Activated CD8-positive, alpha-beta T cell treated with anti-CD3 and anti-CD28 coated beads for 36 hours (primary cell): Measurements from ENCODE around the gene FEV. TPM values are rescaled to one million over a fixed set of nuclear protein-coding genes. Genes with fewer than 3 reads are reported as not detected.
A peak's percentile ranks its signal among the peaks of the same experiment; 100 is the strongest.
"Not testable (repeated sequence)": the region's sequence is repeated elsewhere in the genome, so short reads cannot be mapped to it uniquely, and the experiment has no call there.

ENCODE experiments used
- ATAC-seq: fragments of 200-7000 bp; cut with Tn5 transposase; one replicate; pipeline ENCODE4 v1.10.0; 2021; ENCODE audit warnings: mild to moderate bottlenecking, moderate library complexity
- CTCF ChIA-PET: fragments of 350-600 bp; sonication (Branson Sonifier 250); formaldehyde crosslinking; loops from one replicate; lab custom pipeline; 2021; ENCODE audit warnings: antibody characterized with exemption; lab: Charles Lee
- POLR2A ChIA-PET: fragments of 350-600 bp; sonication (Branson Sonifier 250); formaldehyde crosslinking; loops from one replicate; lab custom pipeline; 2021; ENCODE audit warnings: antibody characterized with exemption; lab: Charles Lee
- DNase-seq: peaks from one replicate; pipeline ENCODE4 v3.0.0-alpha.2; 2020
- H3K27ac Mint-ChIP-seq: one replicate; pipeline ENCODE4 v1.8.0; 2021; ENCODE audit warnings: mild to moderate bottlenecking, mixed read lengths
- H3K27me3 Mint-ChIP-seq: one replicate; pipeline ENCODE4 v1.8.0; 2021; ENCODE audit warnings: mixed read lengths
- H3K36me3 Mint-ChIP-seq: one replicate; pipeline ENCODE4 v1.8.0; 2021; ENCODE audit warnings: low read depth, mixed read lengths
- H3K4me1 Mint-ChIP-seq: one replicate; pipeline ENCODE4 v1.8.0; 2021; ENCODE audit warnings: low read depth, mixed read lengths
- H3K4me3 Mint-ChIP-seq: one replicate; pipeline ENCODE4 v1.8.0; 2021; ENCODE audit warnings: mild to moderate bottlenecking, moderate library complexity, mixed read lengths
- H3K9me3 Mint-ChIP-seq: one replicate; pipeline ENCODE4 v1.8.0; 2021; ENCODE audit warnings: mixed read lengths
- intact Hi-C: fragments of 100-400 bp; cut with micrococcal nuclease; formaldehyde crosslinking; loops from one replicate; pipeline ENCODE4 v1.10.0; 2022
- microRNA-seq: library from miRNA; unstranded; fragments of <30 nt; microRNA quantifications from one replicate; pipeline ENCODE4 v1.2.0, GENCODE V29; 2022; ENCODE audit warnings: borderline microRNAs expressed, borderline replicate concordance
- total RNA-seq, 2 experiments: library from RNA; stranded (reverse); gene quantifications; one replicate each; pipeline ENCODE4 v1.2.3, GENCODE V29; 2021
- TF ChIP-seq, protein P1 (sequence below): fragments of 200-600 bp; IDR thresholded peaks from one replicate; pipeline ENCODE4 v1.8.0; 2022; ENCODE audit warnings: antibody characterized with exemption, mild to moderate bottlenecking

Gene FEV
- total RNA-seq, 2 experiments from 2014 or later = not detected

DNA sequence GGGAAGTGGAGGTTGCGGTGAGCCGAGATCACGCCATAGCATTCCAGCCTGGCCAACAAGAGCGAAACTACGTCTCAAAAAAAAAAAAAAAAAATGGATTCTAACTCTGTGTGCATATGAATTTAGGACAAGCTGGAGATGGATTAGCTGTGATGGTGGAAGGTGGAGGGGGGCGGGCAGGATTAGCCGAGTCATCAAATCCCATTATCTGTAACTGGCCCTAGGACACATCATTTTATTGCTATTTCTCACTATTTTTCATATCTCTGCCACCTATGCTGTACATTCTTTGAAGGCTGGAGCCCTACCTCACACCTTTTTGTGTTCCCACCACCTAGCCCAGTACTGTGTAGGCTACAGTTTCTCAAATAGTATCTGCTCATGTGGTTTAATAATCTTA is 32.8 kb downstream of the FEV start:
- intact Hi-C loops = no loop called here
- no peaks in the 10 kb centered on the region for H3K4me1 Mint-ChIP-seq
- H3K9me3 Mint-ChIP-seq = no peaks in the 10 kb centered on the region
- H3K27ac Mint-ChIP-seq = no peak overlapping the region
- ChIA-PET POLR2A (no interaction called here), CTCF (interaction anchor here (0.6 to 1.5 kb wide), 4 partner anchors 12 to 385 kb away, joined by 3 to 6 read pairs (median 4); no protein-coding TSS in a partner anchor)
- TF ChIP-seq, protein P1, sequence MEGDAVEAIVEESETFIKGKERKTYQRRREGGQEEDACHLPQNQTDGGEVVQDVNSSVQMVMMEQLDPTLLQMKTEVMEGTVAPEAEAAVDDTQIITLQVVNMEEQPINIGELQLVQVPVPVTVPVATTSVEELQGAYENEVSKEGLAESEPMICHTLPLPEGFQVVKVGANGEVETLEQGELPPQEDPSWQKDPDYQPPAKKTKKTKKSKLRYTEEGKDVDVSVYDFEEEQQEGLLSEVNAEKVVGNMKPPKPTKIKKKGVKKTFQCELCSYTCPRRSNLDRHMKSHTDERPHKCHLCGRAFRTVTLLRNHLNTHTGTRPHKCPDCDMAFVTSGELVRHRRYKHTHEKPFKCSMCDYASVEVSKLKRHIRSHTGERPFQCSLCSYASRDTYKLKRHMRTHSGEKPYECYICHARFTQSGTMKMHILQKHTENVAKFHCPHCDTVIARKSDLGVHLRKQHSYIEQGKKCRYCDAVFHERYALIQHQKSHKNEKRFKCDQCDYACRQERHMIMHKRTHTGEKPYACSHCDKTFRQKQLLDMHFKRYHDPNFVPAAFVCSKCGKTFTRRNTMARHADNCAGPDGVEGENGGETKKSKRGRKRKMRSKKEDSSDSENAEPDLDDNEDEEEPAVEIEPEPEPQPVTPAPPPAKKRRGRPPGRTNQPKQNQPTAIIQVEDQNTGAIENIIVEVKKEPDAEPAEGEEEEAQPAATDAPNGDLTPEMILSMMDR = no peak
- H3K4me3 Mint-ChIP-seq = no peak overlapping the region
- ATAC-seq (no peak), DNase-seq (no peak)
- H3K27me3 Mint-ChIP-seq = peaks cover 32% of the 10 kb centered on the region
- no peaks in the 10 kb centered on the region for H3K36me3 Mint-ChIP-seq

DNA sequence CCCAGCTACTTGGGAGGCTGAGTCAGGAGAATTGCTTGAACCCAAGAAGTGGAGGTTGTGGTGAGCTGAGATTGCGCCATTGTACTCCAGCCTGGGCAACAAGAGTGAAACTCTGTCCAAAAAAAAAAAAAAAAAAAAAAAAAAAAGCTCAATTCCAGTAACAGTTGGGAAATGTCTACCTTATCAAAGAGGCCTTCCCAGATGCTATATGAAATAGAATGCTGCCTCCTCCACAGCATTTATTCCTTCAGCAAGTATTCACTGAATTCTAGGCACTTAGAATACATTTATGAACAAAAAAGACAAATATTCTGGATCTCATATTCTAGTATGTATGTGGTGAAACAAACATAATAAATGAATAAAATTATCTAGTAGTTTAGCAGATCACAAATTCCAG is 38.4 kb downstream of the FEV start:
- ATAC-seq (no peak), DNase-seq (no peak)
- POLR2A ChIA-PET = interaction anchor here (0.6 kb wide), 1 partner anchor 12 kb away, joined by 3 read pairs; the partner anchor contains the start of gene CDK5R2
- TF ChIP-seq, protein P1 = no peak
- no peaks in the 10 kb centered on the region for H3K9me3 Mint-ChIP-seq
- CTCF ChIA-PET = interaction anchor here (0.9 kb wide), 1 partner anchor 29 kb away, joined by 3 read pairs; no protein-coding TSS in a partner anchor
- intact Hi-C loops = no loop called here
- no peaks in the 10 kb centered on the region for H3K4me1 Mint-ChIP-seq
- no peaks in the 10 kb centered on the region for H3K36me3 Mint-ChIP-seq
- peaks cover 35% of the 10 kb centered on the region for H3K27me3 Mint-ChIP-seq
- no peak overlapping the region for H3K4me3 Mint-ChIP-seq
- H3K27ac Mint-ChIP-seq = no peak overlapping the region

DNA sequence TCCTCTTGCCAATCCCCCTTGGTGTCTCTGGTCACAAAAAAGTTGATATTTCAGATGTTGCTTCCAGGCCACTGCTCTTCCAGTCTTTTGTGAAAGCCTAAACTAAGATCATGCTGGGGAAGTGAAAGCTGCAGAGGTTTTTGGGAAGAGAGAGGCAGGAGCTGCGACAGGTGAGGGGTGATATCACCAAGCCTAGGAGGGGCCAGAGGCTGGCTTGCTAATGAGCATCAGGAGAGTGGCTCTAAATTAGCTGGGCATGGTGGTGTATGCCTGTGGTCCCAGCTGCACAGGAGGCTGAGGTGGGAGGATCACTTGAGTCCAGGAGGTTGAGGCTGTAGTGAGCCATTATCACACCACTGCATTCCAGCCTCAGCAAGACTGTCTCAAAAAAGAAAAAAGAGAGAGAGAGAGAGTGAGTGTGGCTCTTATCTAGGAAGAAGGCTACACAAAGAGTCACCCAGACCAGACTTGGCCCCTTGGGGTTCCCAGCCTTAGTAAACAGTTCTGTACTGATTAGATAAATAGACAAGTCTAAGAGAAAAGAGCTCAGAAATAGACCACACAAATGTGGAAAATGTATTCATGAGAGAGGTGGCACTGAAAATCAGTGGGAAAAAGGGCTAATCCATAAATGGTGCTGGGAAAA is 40.1 kb downstream of the FEV start:
- H3K9me3 Mint-ChIP-seq = no peaks in the 10 kb centered on the region
- peaks cover 33% of the 10 kb centered on the region for H3K27me3 Mint-ChIP-seq
- H3K4me1 Mint-ChIP-seq = no peaks in the 10 kb centered on the region
- POLR2A ChIA-PET = interaction anchor here (1.3 kb wide), 1 partner anchor 84 kb away, joined by 3 read pairs; no protein-coding TSS in a partner anchor
- TF ChIP-seq, protein P1 = no peak
- no peak for DNase-seq
- no peak for ATAC-seq
- H3K36me3 Mint-ChIP-seq = no peaks in the 10 kb centered on the region
- intact Hi-C loops = no loop called here
- CTCF ChIA-PET = interaction anchor here (2.0 kb wide), 1 partner anchor 52 kb away, joined by 5 read pairs; no protein-coding TSS in a partner anchor
- H3K4me3 Mint-ChIP-seq = no peak overlapping the region
- no peak overlapping the region for H3K27ac Mint-ChIP-seq

DNA sequence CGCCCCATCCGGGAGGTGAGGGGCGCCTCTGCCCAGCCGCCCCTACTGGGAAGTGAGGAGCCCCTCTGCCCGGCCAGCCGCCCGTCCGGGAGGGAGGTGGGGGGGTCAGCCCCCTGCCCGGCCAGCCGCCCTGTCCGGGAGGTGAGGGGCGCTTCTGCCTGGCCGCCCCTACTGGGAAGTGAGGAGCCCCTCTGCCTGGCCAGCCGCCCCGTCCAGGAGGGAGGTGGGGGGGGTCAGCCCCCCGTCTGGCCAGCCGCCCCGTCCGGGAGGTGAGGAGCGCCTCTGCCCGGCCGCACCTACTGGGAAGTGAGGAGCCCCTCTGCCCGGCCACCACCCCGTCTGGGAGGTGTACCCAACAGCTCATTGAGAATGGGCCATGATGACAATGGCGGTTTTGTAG is 53.2 kb downstream of the FEV start:
- POLR2A ChIA-PET, ATAC-seq, intact Hi-C loops, H3K27ac Mint-ChIP-seq, H3K4me1 Mint-ChIP-seq, H3K4me3 Mint-ChIP-seq, DNase-seq, H3K9me3 Mint-ChIP-seq, CTCF ChIA-PET, H3K36me3 Mint-ChIP-seq: not testable (repeated sequence)
- H3K27me3 Mint-ChIP-seq = peaks cover 14% of the 10 kb centered on the region

Small RNA genes lying within 50 kb of the gene (microRNA-seq; reads per million reads assigned to microRNA genes)
- 22.1 reads per million, percentile 47 among the genes with 10 or more reads in this experiment for gene MIR375

Other genes starting within 250 kb of the FEV start
- gene CYP27A1, start 203.0 kb downstream of the FEV start, total RNA-seq = under 1 TPM; 0.14 to 0.18 TPM
- gene PRKAG3, start 153.4 kb downstream of the FEV start, total RNA-seq = not detected
- gene WNT6, start 125.4 kb downstream of the FEV start, total RNA-seq = under 1 TPM; 0.25 to 0.34 TPM
- 10 to 100 TPM; 27.9 to 29.2 TPM for gene WNT10A, start 104.3 kb downstream of the FEV start, total RNA-seq
- gene CDK5R2, start 25.5 kb downstream of the FEV start, total RNA-seq = not detected
- not detected for gene CRYBA2, start 8.2 kb upstream of the FEV start, total RNA-seq
- gene CFAP65, start 56.3 kb upstream of the FEV start, total RNA-seq = not detected
- not detected for gene IHH, start 75.7 kb upstream of the FEV start, total RNA-seq
- 10 to 100 TPM; 22.4 to 26.3 TPM for gene NHEJ1, start 175.6 kb upstream of the FEV start, total RNA-seq
- 1 to 10 TPM; 1.1 to 1.6 TPM for gene SLC23A3, start 184.8 kb upstream of the FEV start, total RNA-seq
- 10 to 100 TPM; 38.6 to 38.7 TPM for gene CNPPD1, start 191.7 kb upstream of the FEV start, total RNA-seq
- gene RETREG2, start 193.1 kb upstream of the FEV start, total RNA-seq = 10 to 100 TPM; 63.8 to 67.8 TPM
- 10 to 100 TPM; 31.3 to 33.3 TPM for gene ZFAND2B, start 221.6 kb upstream of the FEV start, total RNA-seq
- 10 to 100 TPM; 32.3 to 35.7 TPM for gene ABCB6, start 233.8 kb upstream of the FEV start, total RNA-seq
- gene ATG9A, start 244.5 kb upstream of the FEV start, total RNA-seq = 10 to 100 TPM; 54.8 to 58.7 TPM
- gene ANKZF1, start 244.6 kb upstream of the FEV start, total RNA-seq = 100 to 1,000 TPM; 216 to 217 TPM